Measurements from ENCODE around the gene HIRA.

- TF ChIP-seq, protein P1, sequence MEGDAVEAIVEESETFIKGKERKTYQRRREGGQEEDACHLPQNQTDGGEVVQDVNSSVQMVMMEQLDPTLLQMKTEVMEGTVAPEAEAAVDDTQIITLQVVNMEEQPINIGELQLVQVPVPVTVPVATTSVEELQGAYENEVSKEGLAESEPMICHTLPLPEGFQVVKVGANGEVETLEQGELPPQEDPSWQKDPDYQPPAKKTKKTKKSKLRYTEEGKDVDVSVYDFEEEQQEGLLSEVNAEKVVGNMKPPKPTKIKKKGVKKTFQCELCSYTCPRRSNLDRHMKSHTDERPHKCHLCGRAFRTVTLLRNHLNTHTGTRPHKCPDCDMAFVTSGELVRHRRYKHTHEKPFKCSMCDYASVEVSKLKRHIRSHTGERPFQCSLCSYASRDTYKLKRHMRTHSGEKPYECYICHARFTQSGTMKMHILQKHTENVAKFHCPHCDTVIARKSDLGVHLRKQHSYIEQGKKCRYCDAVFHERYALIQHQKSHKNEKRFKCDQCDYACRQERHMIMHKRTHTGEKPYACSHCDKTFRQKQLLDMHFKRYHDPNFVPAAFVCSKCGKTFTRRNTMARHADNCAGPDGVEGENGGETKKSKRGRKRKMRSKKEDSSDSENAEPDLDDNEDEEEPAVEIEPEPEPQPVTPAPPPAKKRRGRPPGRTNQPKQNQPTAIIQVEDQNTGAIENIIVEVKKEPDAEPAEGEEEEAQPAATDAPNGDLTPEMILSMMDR (IDR thresholded peaks at IDR 0.05), result no peak
- TF ChIP-seq POLR2A (IDR thresholded peaks at IDR 0.05), result no peak
These were observed 40.0 kb upstream of the HIRA start for GRCh38 chr22:19471572-19471971.
